SH-SY5Y (cell line): ENCODE measurements around the gene SMC6.

Experiments used
- GATA2 ChIP-seq: IDR thresholded peaks from 2 replicates; pipeline ENCODE4 v1.6.1; 2011; ENCODE audit warnings: mild to moderate bottlenecking, low read depth, low read length
- GATA3 ChIP-seq: IDR thresholded peaks from 2 replicates; pipeline ENCODE4 v1.6.1; 2011; ENCODE audit warnings: low read depth, mild to moderate bottlenecking, low read length, moderate library complexity

DNA sequence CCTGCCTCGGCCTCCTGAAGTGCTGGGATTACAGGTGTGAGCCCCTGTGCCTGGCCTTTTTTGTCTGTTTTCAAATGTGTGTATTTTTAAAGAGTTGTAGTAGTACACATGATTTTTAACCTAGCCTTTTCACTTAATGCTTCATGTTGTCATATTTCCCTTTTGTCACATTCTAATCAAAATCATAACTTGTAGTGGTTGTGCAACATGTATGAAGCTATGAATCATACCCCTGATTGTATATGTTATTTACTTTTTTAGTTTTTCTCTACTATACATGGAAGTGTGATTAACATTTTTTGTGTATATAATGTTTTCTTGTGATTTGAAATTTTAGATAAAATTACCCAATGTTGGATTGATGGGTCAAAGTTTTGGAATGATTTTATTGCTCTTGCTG is 8.8 kb upstream of the SMC6 start:
- TF ChIP-seq GATA2 (no peak), GATA3 (no peak)
